Panc1 (cell line): ENCODE measurements around the gene ZNF609. TPM values are rescaled to one million over a fixed set of nuclear protein-coding genes. Genes with fewer than 3 reads are reported as not detected.

ENCODE experiments used
- ATAC-seq: fragments of 200-7000 bp; cut with Tn5 transposase; 2 replicates; pipeline ENCODE4 v1.9.1; 2020; ENCODE audit warnings: mild to moderate bottlenecking, moderate library complexity
- BruUV-seq: library from RNA; stranded (reverse); fragments of 400-500 nt; replicated peaks from 2 replicates; lab custom pipeline; 2021; lab: Mats Ljungman, UMichigan
- CTCF ChIA-PET: fragments of 300-600 bp; sonication (Branson Sonifier 250); formaldehyde crosslinking; loops from one replicate; lab custom pipeline; 2022; ENCODE audit warnings: antibody characterized with exemption; lab: Charles Lee
- POLR2A ChIA-PET: fragments of 300-600 bp; sonication (Branson Sonifier 250); formaldehyde crosslinking; loops from one replicate; lab custom pipeline; 2022; ENCODE audit warnings: antibody characterized with exemption; lab: Charles Lee
- DNase-seq: peaks from one replicate; pipeline ENCODE4 v3.0.0-alpha.2; 2010; ENCODE audit warnings: low read depth, low spot score
- H3K27ac ChIP-seq: 2 replicates; pipeline ENCODE4 v1.5.1; 2011; ENCODE audit warnings: mild to moderate bottlenecking, low read length, inconsistent platforms
- H3K27me3 ChIP-seq: fragments of 200-500 bp; sonication (Bioruptor generic); 2 replicates; pipeline ENCODE4 v1.6.0; 2014; ENCODE audit warnings: low read length, inconsistent platforms; ENCODE audit not compliant: control insufficient read depth, insufficient read depth
- H3K36me3 ChIP-seq: fragments of 200-500 bp; sonication (Bioruptor generic); 2 replicates; pipeline ENCODE4 v1.5.1; 2014; ENCODE audit warnings: inconsistent platforms, mild to moderate bottlenecking, low read length, moderate library complexity; ENCODE audit not compliant: control insufficient read depth, insufficient read depth
- H3K4me1 ChIP-seq: 2 replicates; pipeline ENCODE4 v1.5.1; 2011; ENCODE audit warnings: inconsistent platforms, mild to moderate bottlenecking, low read length, moderate library complexity; ENCODE audit not compliant: control insufficient read depth, insufficient read depth
- H3K4me3 ChIP-seq, 2 experiments: 2 replicates each; pipeline ENCODE4 v1.5.1; 2011 to 2012; ENCODE audit warnings: low read depth in 2 of 2, low read length in 2 of 2, mild to moderate bottlenecking in 2 of 2, inconsistent platforms in 1 of 2, moderate library complexity in 1 of 2
- H3K9me3 ChIP-seq: fragments of 200-500 bp; sonication (Bioruptor generic); 2 replicates; pipeline ENCODE4 v1.5.1; 2014; ENCODE audit warnings: low read depth, mild to moderate bottlenecking, inconsistent platforms, low read length, moderate library complexity; ENCODE audit not compliant: control insufficient read depth, insufficient read depth
- CTCF ChIP-seq: fragments of 450-650 bp; IDR thresholded peaks from 2 replicates; pipeline ENCODE4 v1.5.1; 2017; ENCODE audit warnings: mild to moderate bottlenecking
- POLR2AphosphoS5 ChIP-seq: IDR thresholded peaks from 2 replicates; pipeline ENCODE4 v1.6.1; 2012; ENCODE audit warnings: mild to moderate bottlenecking, low read depth, low read length, moderate library complexity
- SIN3A ChIP-seq: IDR thresholded peaks from 2 replicates; pipeline ENCODE4 v1.6.1; 2012; ENCODE audit warnings: low read depth, mild to moderate bottlenecking, low read length, moderate library complexity, borderline replicate concordance; ENCODE audit not compliant: insufficient read depth
- TCF7L2 ChIP-seq: IDR thresholded peaks from 2 replicates; pipeline ENCODE4 v1.6.1; 2011; ENCODE audit warnings: mild to moderate bottlenecking, low read depth, low read length, inconsistent platforms
- in situ Hi-C: cut with HindIII; loops from 2 replicates; pipeline ENCODE4 v1.10.0; 2016; ENCODE audit warnings: low sequenced_read_pairs, low pct_unique_long_range_greater_than_20kb
- intact Hi-C: fragments of 100-400 bp; cut with micrococcal nuclease; formaldehyde crosslinking; loops from one replicate; pipeline ENCODE4 v1.10.0; 2022; ENCODE audit not compliant: unreplicated experiment
- total RNA-seq: library from RNA; stranded (reverse); gene quantifications from one replicate; pipeline ENCODE4 v1.2.1, GENCODE V29; 2021; ENCODE audit not compliant: unreplicated experiment
- TF ChIP-seq, protein P1 (sequence below), 2 experiments: IDR thresholded peaks; 2 replicates each; pipeline ENCODE4 v1.6.1; 2011 to 2012; ENCODE audit warnings: low read depth in 2 of 2, control low read depth in 1 of 2, low read length in 1 of 2, mild to moderate bottlenecking in 1 of 2, moderate library complexity in 1 of 2; ENCODE audit not compliant: insufficient read depth in 1 of 2

The ZNF609 gene
- total RNA-seq, 1 experiment from 2014 or later, result 47.2 TPM

GRCh38 chr15:64730151-64730550 lies 269.8 kb downstream of the ZNF609 start:
- Histone ChIP-seq H3K27me3 (no peaks in the 10 kb centered on the region), H3K36me3 (no peaks in the 10 kb centered on the region), H3K27ac (no peak overlapping the region), H3K4me3 (no peak overlapping the region), H3K4me1 (peaks cover 3% of the 10 kb centered on the region; the same call in 1 of the 2 replicates), H3K9me3 (no peaks in the 10 kb centered on the region)
- in situ Hi-C loops (no loop called here), intact Hi-C loops (no loop called here)
- no peak for DNase-seq
- no peak for ATAC-seq
- no TSS peak for BruUV-seq
- ChIA-PET CTCF (interaction anchor here (0.7 to 1.1 kb wide), 3 partner anchors 40 to 80 kb away, joined by 4 to 10 read pairs (median 4); no protein-coding TSS in a partner anchor), POLR2A (interaction anchor here (0.7 kb wide), 1 partner anchor 785 kb away, joined by 3 read pairs; no protein-coding TSS in a partner anchor)
- TF ChIP-seq, protein P1, sequence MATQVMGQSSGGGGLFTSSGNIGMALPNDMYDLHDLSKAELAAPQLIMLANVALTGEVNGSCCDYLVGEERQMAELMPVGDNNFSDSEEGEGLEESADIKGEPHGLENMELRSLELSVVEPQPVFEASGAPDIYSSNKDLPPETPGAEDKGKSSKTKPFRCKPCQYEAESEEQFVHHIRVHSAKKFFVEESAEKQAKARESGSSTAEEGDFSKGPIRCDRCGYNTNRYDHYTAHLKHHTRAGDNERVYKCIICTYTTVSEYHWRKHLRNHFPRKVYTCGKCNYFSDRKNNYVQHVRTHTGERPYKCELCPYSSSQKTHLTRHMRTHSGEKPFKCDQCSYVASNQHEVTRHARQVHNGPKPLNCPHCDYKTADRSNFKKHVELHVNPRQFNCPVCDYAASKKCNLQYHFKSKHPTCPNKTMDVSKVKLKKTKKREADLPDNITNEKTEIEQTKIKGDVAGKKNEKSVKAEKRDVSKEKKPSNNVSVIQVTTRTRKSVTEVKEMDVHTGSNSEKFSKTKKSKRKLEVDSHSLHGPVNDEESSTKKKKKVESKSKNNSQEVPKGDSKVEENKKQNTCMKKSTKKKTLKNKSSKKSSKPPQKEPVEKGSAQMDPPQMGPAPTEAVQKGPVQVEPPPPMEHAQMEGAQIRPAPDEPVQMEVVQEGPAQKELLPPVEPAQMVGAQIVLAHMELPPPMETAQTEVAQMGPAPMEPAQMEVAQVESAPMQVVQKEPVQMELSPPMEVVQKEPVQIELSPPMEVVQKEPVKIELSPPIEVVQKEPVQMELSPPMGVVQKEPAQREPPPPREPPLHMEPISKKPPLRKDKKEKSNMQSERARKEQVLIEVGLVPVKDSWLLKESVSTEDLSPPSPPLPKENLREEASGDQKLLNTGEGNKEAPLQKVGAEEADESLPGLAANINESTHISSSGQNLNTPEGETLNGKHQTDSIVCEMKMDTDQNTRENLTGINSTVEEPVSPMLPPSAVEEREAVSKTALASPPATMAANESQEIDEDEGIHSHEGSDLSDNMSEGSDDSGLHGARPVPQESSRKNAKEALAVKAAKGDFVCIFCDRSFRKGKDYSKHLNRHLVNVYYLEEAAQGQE (IDR thresholded peaks at IDR 0.05; ENCODE audit: insufficient read depth in 1 of 2, low read depth in 2 of 2, low read length in 1 of 2), result no peak
- TF ChIP-seq SIN3A, result no peak
- TF ChIP-seq TCF7L2, result no peak
- no peak for TF ChIP-seq CTCF
- no peak for TF ChIP-seq POLR2AphosphoS5

GRCh38 chr15:64731012-64731804 lies 270.8 kb downstream of the ZNF609 start:
- Histone ChIP-seq H3K27ac (no peak overlapping the region), H3K27me3 (no peaks in the 10 kb centered on the region), H3K36me3 (no peaks in the 10 kb centered on the region), H3K4me3 (no peak overlapping the region), H3K4me1 (peaks cover 3% of the 10 kb centered on the region; the same call in 1 of the 2 replicates), H3K9me3 (no peaks in the 10 kb centered on the region)
- POLR2A ChIA-PET, result no interaction called here
- DNase-seq (peak; percentile 54), ATAC-seq (peak; percentile 91)
- intact Hi-C loops, result loop anchor here (1.0 kb wide), 1 partner anchor 79 kb away; no protein-coding TSS in a partner anchor
- BruUV-seq, result no TSS peak
- in situ Hi-C loops, result no loop called here
- CTCF ChIA-PET, result interaction anchor here (1.1 to 1.3 kb wide), 3 partner anchors 77 to 79 kb away, joined by 7 to 12 read pairs (median 10); no protein-coding TSS in a partner anchor
- TF ChIP-seq POLR2AphosphoS5, result no peak
- TF ChIP-seq SIN3A, result no peak
- TF ChIP-seq TCF7L2, result no peak
- TF ChIP-seq, protein P1 (IDR thresholded peaks at IDR 0.05; ENCODE audit: insufficient read depth in 1 of 2, low read depth in 2 of 2, low read length in 1 of 2), result no peak
- TF ChIP-seq CTCF, result peak; percentile 95
